ENCODE data around the gene PPM1H. TPM values are rescaled to one million over a fixed set of nuclear protein-coding genes. Genes with fewer than 3 reads are reported as not detected.

Gene PPM1H
- polyA plus RNA-seq, 1 experiment, result 2.3 TPM

DNA sequence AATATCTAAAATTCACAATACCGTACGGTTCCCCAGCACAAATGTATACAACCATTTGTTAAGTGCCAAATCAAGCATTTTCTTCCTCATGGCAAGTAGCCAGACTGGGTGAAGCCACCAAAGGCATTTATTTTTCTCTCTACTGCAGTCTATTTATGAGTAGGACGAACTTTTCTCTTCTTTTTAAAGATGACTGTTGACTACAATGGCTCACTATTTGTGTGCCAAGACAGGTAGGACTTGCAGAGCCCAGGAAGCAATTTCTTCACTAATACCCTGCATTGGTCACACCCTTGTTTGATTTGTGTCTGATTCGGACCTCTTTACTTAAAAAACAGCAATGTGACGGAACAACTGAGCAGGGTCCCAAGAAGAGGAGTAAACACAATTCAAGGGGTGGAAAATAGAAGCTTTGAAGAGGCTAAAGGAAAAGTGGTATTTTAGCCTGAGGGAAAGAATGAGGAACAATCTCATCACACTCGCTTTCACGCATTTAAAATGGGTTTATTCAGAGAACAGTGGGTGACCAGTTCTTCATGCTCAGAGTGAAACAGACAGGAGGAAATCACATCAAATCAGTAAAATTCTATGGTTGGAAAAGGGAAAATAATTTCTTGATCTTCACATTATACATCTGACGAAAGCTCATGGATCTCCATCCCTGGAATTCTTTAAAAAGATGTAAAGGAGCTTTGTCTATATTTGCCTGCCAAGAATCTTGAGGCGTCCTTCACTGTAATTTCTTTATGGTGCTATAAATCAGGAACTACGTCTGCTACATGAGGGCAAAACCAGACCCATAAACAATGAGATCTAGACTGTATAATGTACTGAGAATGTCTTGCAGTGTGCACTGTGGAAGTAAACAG, 183.8 kb downstream of the PPM1H start:
- H3K4me3 ChIP-seq (ENCODE audit: low read depth, low read length), result no peak overlapping the region
- TF ChIP-seq, protein P1, sequence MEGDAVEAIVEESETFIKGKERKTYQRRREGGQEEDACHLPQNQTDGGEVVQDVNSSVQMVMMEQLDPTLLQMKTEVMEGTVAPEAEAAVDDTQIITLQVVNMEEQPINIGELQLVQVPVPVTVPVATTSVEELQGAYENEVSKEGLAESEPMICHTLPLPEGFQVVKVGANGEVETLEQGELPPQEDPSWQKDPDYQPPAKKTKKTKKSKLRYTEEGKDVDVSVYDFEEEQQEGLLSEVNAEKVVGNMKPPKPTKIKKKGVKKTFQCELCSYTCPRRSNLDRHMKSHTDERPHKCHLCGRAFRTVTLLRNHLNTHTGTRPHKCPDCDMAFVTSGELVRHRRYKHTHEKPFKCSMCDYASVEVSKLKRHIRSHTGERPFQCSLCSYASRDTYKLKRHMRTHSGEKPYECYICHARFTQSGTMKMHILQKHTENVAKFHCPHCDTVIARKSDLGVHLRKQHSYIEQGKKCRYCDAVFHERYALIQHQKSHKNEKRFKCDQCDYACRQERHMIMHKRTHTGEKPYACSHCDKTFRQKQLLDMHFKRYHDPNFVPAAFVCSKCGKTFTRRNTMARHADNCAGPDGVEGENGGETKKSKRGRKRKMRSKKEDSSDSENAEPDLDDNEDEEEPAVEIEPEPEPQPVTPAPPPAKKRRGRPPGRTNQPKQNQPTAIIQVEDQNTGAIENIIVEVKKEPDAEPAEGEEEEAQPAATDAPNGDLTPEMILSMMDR (IDR thresholded peaks at IDR 0.05; ENCODE audit: insufficient read depth, low read depth, low read length), result no peak
- CTCF ChIA-PET, result no interaction called here
- H3K27me3 ChIP-seq (ENCODE audit: control insufficient read depth, insufficient read depth, low read length), result no peaks in the 10 kb centered on the region
- H3K36me3 ChIP-seq (ENCODE audit: control insufficient read depth, insufficient read depth, low read length), result no peaks in the 10 kb centered on the region
- DNase-seq (ENCODE audit: low read depth), result no peak
- POLR2A ChIA-PET, result no interaction called here

GRCh38 chr12:62749586-62749985, 185.4 kb downstream of the PPM1H start:
- ChIA-PET CTCF (interaction anchor here (1.0 to 1.3 kb wide), 2 partner anchors 12 to 144 kb away, joined by 3 to 4 read pairs; no protein-coding TSS in a partner anchor), POLR2A (no interaction called here)
- TF ChIP-seq, protein P1 (IDR thresholded peaks at IDR 0.05; ENCODE audit: insufficient read depth, low read depth, low read length), result no peak
- no peaks in the 10 kb centered on the region for H3K27me3 ChIP-seq (ENCODE audit: control insufficient read depth, insufficient read depth, low read length)
- no peak overlapping the region for H3K4me3 ChIP-seq (ENCODE audit: low read depth, low read length)
- no peak for DNase-seq (ENCODE audit: low read depth)
- no peaks in the 10 kb centered on the region for H3K36me3 ChIP-seq (ENCODE audit: control insufficient read depth, insufficient read depth, low read length)

DNA sequence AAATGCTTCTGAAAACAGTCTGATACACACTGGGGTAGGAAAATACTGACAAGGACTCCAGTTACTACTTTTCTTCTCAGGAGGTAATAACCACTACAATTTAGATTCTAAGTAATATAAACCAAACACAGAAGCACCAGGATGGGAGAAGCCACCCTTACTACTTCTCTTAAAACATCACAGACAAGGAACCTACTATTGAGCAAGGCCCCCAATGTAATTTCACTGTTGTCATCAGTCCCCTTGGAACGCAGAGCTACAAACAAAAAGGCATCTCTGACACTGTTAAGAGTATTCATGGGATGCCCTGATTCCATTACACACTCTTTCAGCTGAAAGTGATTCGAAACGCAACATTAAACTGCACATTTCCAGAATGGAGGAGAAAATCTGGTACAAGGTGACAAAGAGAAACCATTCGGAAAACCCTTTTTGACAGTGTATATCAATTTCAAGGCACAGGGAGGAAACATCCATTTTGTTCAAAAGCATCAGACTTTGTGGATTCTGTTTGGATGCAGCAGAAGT, 185.9 kb downstream of the PPM1H start:
- DNase-seq (ENCODE audit: low read depth), result no peak
- H3K36me3 ChIP-seq (ENCODE audit: control insufficient read depth, insufficient read depth, low read length), result no peaks in the 10 kb centered on the region
- POLR2A ChIA-PET, result no interaction called here
- CTCF ChIA-PET, result interaction anchor here (1.0 to 1.3 kb wide), 2 partner anchors 12 to 143 kb away, joined by 3 to 4 read pairs; no protein-coding TSS in a partner anchor
- TF ChIP-seq, protein P1 (IDR thresholded peaks at IDR 0.05; ENCODE audit: insufficient read depth, low read depth, low read length), result no peak
- no peaks in the 10 kb centered on the region for H3K27me3 ChIP-seq (ENCODE audit: control insufficient read depth, insufficient read depth, low read length)
- H3K4me3 ChIP-seq (ENCODE audit: low read depth, low read length), result no peak overlapping the region

GRCh38 chr12:62744551-62744950, 190.4 kb downstream of the PPM1H start:
- CTCF ChIA-PET, result no interaction called here

More at GRCh38 chr12:62744551-62744950, 190.4 kb downstream of the PPM1H start:
- DNase-seq (ENCODE audit: low read depth), result no peak
- H3K36me3 ChIP-seq (ENCODE audit: control insufficient read depth, insufficient read depth, low read length), result no peaks in the 10 kb centered on the region
- POLR2A ChIA-PET, result interaction anchor here (0.8 kb wide), 1 partner anchor 13 kb away, joined by 8 read pairs; no protein-coding TSS in a partner anchor
- TF ChIP-seq, protein P1 (IDR thresholded peaks at IDR 0.05; ENCODE audit: insufficient read depth, low read depth, low read length), result no peak
- H3K27me3 ChIP-seq (ENCODE audit: control insufficient read depth, insufficient read depth, low read length), result no peaks in the 10 kb centered on the region
- H3K4me3 ChIP-seq (ENCODE audit: low read depth, low read length), result no peak overlapping the region

Data from BJ (cell line).